SK-N-SH (cell line): ENCODE data around the gene GPR146. TPM values are rescaled to one million over a fixed set of nuclear protein-coding genes. Genes with fewer than 3 reads are reported as not detected.

ENCODE experiments used
- CTCF ChIA-PET: fragments of 300-600, 350-600 bp; formaldehyde crosslinking; extraction: SDS; loops from one replicate; lab custom pipeline; 2021; lab: Yijun Ruan, JAX
- POLR2A ChIA-PET: fragments of 350-600 bp; sonication (Branson Sonifier 250); formaldehyde crosslinking; extraction: SDS; loops from one replicate; lab custom pipeline; 2020; ENCODE audit warnings: antibody characterized with exemption, inconsistent platforms; lab: Yijun Ruan, JAX
- DNase-seq: peaks from one replicate; pipeline ENCODE4 v3.0.0; 2012
- H2AFZ ChIP-seq: fragments of 200-600 bp; sonication (generic); 2 replicates; pipeline ENCODE4 v1.8.1; 2016; ENCODE audit warnings: antibody characterized with exemption, mild to moderate bottlenecking, low read depth
- H3F3A ChIP-seq: fragments of 200-600 bp; sonication (generic); replicated peaks from 2 replicates; pipeline ENCODE3; 2016; ENCODE audit warnings: antibody characterized with exemption, mild to moderate bottlenecking; ENCODE audit not compliant: insufficient read depth
- H3K27ac ChIP-seq, 2 experiments: fragments of 200-500 bp in 1 of 2; fragments of 200-600 bp in 1 of 2; sonication (Bioruptor generic) in 1 of 2; sonication (generic), shearing (Covaris generic) in 1 of 2; 2 replicates each; pipeline versions ENCODE4 v1.5.1 to v1.6.1; 2014 to 2016; ENCODE audit warnings: low read depth in 2 of 2, inconsistent platforms in 1 of 2, low read length in 1 of 2, mild to moderate bottlenecking in 1 of 2, mixed read lengths in 1 of 2
- H3K27me3 ChIP-seq: fragments of 200-600 bp; sonication (generic), shearing (Covaris generic); 2 replicates; pipeline ENCODE4 v1.6.1; 2016; ENCODE audit warnings: mixed run types; ENCODE audit not compliant: insufficient read depth
- H3K36me3 ChIP-seq, 2 experiments: fragments of 200-500 bp in 1 of 2; fragments of 200-600 bp in 1 of 2; sonication (Bioruptor generic) in 1 of 2; sonication (generic) in 1 of 2; replicated peaks in 1 of 2; 2 replicates each; pipeline versions ENCODE3 to v1.5.1; 2014 to 2016; ENCODE audit warnings: low read length in 1 of 2, mild to moderate bottlenecking in 1 of 2; ENCODE audit not compliant: insufficient read depth in 2 of 2, control insufficient read depth in 1 of 2
- H3K4me1 ChIP-seq, 2 experiments: fragments of 200-500 bp in 1 of 2; fragments of 200-600 bp in 1 of 2; sonication (Bioruptor generic) in 1 of 2; sonication (generic), shearing (Covaris generic) in 1 of 2; 2 replicates each; pipeline versions ENCODE4 v1.5.1 to v1.6.1; 2014 to 2016; ENCODE audit warnings: low read depth in 1 of 2, low read length in 1 of 2, mixed run types in 1 of 2; ENCODE audit not compliant: insufficient read depth in 2 of 2, control insufficient read depth in 1 of 2
- H3K4me2 ChIP-seq: fragments of 200-600 bp; sonication (generic), shearing (Covaris generic); 2 replicates; pipeline ENCODE4 v1.6.1; 2017; ENCODE audit warnings: mixed run types
- H3K4me3 ChIP-seq, 2 experiments: fragments of 200-500 bp in 1 of 2; fragments of 200-600 bp in 1 of 2; sonication (Bioruptor generic) in 1 of 2; sonication (generic), shearing (Covaris generic) in 1 of 2; 2 replicates each; pipeline versions ENCODE4 v1.5.1 to v1.8.1; 2014 to 2016; ENCODE audit warnings: low read depth in 2 of 2, inconsistent platforms in 1 of 2, low read length in 1 of 2, mild to moderate bottlenecking in 1 of 2, mixed read lengths in 1 of 2, moderate library complexity in 1 of 2
- H3K79me2 ChIP-seq: fragments of 200-600 bp; sonication (generic); 2 replicates; pipeline ENCODE4 v1.8.1; 2017; ENCODE audit warnings: mild to moderate bottlenecking; ENCODE audit not compliant: insufficient read depth
- H3K9ac ChIP-seq: fragments of 200-600 bp; sonication (generic); 2 replicates; pipeline ENCODE4 v1.6.1; 2017; ENCODE audit warnings: mixed run types
- H3K9me2 ChIP-seq: fragments of 200-600 bp; sonication (generic); 2 replicates; pipeline ENCODE4 v1.6.1; 2017; ENCODE audit warnings: mixed run types
- H3K9me3 ChIP-seq: fragments of 200-600 bp; sonication (generic); 2 replicates; pipeline ENCODE4 v1.6.1; 2017; ENCODE audit warnings: mixed run types, mild to moderate bottlenecking, moderate library complexity
- H4K20me1 ChIP-seq: fragments of 200-600 bp; sonication (generic); 2 replicates; pipeline ENCODE4 v1.6.1; 2017; ENCODE audit warnings: mild to moderate bottlenecking, mixed run types; ENCODE audit not compliant: insufficient read depth
- CHD2 ChIP-seq: fragments of 150-350 bp; IDR thresholded peaks from 2 replicates; pipeline ENCODE4 v1.6.1; 2018; ENCODE audit warnings: low read length; ENCODE audit not compliant: partially characterized antibody
- ELF1 ChIP-seq: IDR thresholded peaks from 2 replicates; pipeline ENCODE4 v1.4.0; 2012
- EP300 ChIP-seq, 2 experiments: IDR thresholded peaks; 2 replicates each; pipeline versions ENCODE4 v1.4.0 to v1.6.1; 2012; ENCODE audit warnings: borderline replicate concordance in 1 of 2, low read depth in 1 of 2, low read length in 1 of 2
- GABPA ChIP-seq: IDR thresholded peaks from 2 replicates; pipeline ENCODE4 v1.4.0; 2012; ENCODE audit warnings: low read depth, mild to moderate bottlenecking
- GATA2 ChIP-seq: sonication (generic); formaldehyde crosslinking; IDR thresholded peaks from 2 replicates; pipeline ENCODE4 v1.5.0; 2020; ENCODE audit warnings: mild to moderate bottlenecking, missing genetic modification reagents
- IRF3 ChIP-seq: fragments of 150-350 bp; IDR thresholded peaks from 2 replicates; pipeline ENCODE4 v1.6.1; 2016; ENCODE audit warnings: mild to moderate bottlenecking, low read depth, low read length
- MEF2A ChIP-seq: IDR thresholded peaks from 2 replicates; pipeline ENCODE4 v1.4.0; 2012; ENCODE audit warnings: low read depth, borderline replicate concordance
- MXI1 ChIP-seq: IDR thresholded peaks from 2 replicates; pipeline ENCODE4 v1.6.1; 2012; ENCODE audit warnings: mild to moderate bottlenecking, low read depth, low read length, improper control_type of control experiment
- NFIC ChIP-seq: IDR thresholded peaks from 2 replicates; pipeline ENCODE4 v1.4.0; 2012; ENCODE audit warnings: borderline replicate concordance
- PBX3 ChIP-seq: IDR thresholded peaks from 2 replicates; pipeline ENCODE4; 2012
- RAD21 ChIP-seq: IDR thresholded peaks from 2 replicates; pipeline ENCODE4 v1.6.1; 2012; ENCODE audit warnings: mild to moderate bottlenecking, low read length
- RXRA ChIP-seq: IDR thresholded peaks from 2 replicates; pipeline ENCODE4 v1.4.0; 2012; ENCODE audit warnings: low read depth, mild to moderate bottlenecking, borderline replicate concordance
- SMC3 ChIP-seq: IDR thresholded peaks from 2 replicates; pipeline ENCODE4 v1.6.1; 2012; ENCODE audit warnings: low read depth, low read length, improper control_type of control experiment
- TEAD4 ChIP-seq: IDR thresholded peaks from 2 replicates; pipeline ENCODE4 v1.4.0; 2012; ENCODE audit warnings: mild to moderate bottlenecking, borderline replicate concordance; ENCODE audit not compliant: insufficient read depth
- USF2 ChIP-seq: fragments of 150-350 bp; IDR thresholded peaks from 2 replicates; pipeline ENCODE4 v1.6.1; 2017; ENCODE audit warnings: antibody characterized with exemption, low read length, low read depth, borderline replicate concordance
- YY1 ChIP-seq: IDR thresholded peaks from 2 replicates; pipeline ENCODE4 v1.4.0; 2012; ENCODE audit warnings: low read depth, mild to moderate bottlenecking
- ZBTB33 ChIP-seq: IDR thresholded peaks from 2 replicates; pipeline ENCODE4 v1.4.0; 2012; ENCODE audit warnings: low read depth, borderline replicate concordance
- WGBS: methylation state at CpG from one replicate; pipeline ENCODE4 v1.1.6; 2017; ENCODE audit warnings: low lambda C conversion rate; 5-methylcytosine and 5-hydroxymethylcytosine counted together
- polyA plus RNA-seq, 3 experiments: library from polyadenylated mRNA; depleted of rRNA; stranded (reverse); fragments of >200 nt; gene quantifications; 2 replicates each; pipeline ENCODE4 v1.2.3, GENCODE V29; 2012

Gene GPR146
- polyA plus RNA-seq, 1 of the 3 experiments (the other 2 are of a cell fraction), result 1.4 TPM

- H3F3A ChIP-seq, result peaks cover 22% of the 10 kb centered on the region
- H3K36me3 ChIP-seq, result peaks cover 0 to 6% of the 10 kb centered on the region in 2 experiments
- ChIA-PET POLR2A (interaction anchor here (1.5 kb wide), 1 partner anchor 20 kb away, joined by 3 read pairs; no protein-coding TSS in a partner anchor), CTCF (interaction anchor here (0.6 to 8.0 kb wide), 38 partner anchors 9 to 425 kb away, joined by 3 to 114 read pairs (median 5); partner anchors contain the start of genes COX19 and GPR146)
- TF ChIP-seq MXI1, result no peak
- no peak for TF ChIP-seq GABPA
- TF ChIP-seq NFIC, result no peak
- TF ChIP-seq MEF2A, result no peak
- TF ChIP-seq SMC3, result no peak
- TF ChIP-seq ELF1, result no peak
- no peak for TF ChIP-seq CHD2
- no peak for TF ChIP-seq ZBTB33
- TF ChIP-seq PBX3, result no peak
- TF ChIP-seq GATA2, result no peak
- no peak for TF ChIP-seq IRF3
- TF ChIP-seq YY1, result no peak
- no peak for TF ChIP-seq TEAD4
- TF ChIP-seq USF2, result no peak
- TF ChIP-seq RXRA, result no peak
- no peak for TF ChIP-seq RAD21
- no peak for TF ChIP-seq EP300 (IDR thresholded peaks at IDR 0.05; ENCODE audit: borderline replicate concordance in 1 of 2, low read depth in 1 of 2, low read length in 1 of 2)
- H3K9ac ChIP-seq, result 0 out of 2 replicates have a peak overlapping the region, but pooled peaks have one; percentile 59
- no peak overlapping the region for H3K4me3 ChIP-seq
- no peak for DNase-seq
- no peak overlapping the region for H3K4me2 ChIP-seq
- H3K9me2 ChIP-seq, result no peaks in the 10 kb centered on the region
- no peaks in the 10 kb centered on the region for H3K27me3 ChIP-seq
- peaks cover 11% of the 10 kb centered on the region for H4K20me1 ChIP-seq
- H3K27ac ChIP-seq, result peak overlapping the region in 1 of 2 experiments; percentile 31; a peak in 1 of 4 replicates
- H3K9me3 ChIP-seq, result no peaks in the 10 kb centered on the region
- peaks cover 22% of the 10 kb centered on the region; the same call in 1 of the 2 replicates for H3K79me2 ChIP-seq
- peaks cover 25 to 52% of the 10 kb centered on the region in 2 experiments for H3K4me1 ChIP-seq
- no peak overlapping the region for H2AFZ ChIP-seq
- WGBS, result 96% methylated on average over 11 of the region's 11 CpGs
These were observed 41.6 kb downstream of the GPR146 start for GRCh38 chr7:1085910-1086421.
